CD4-positive, alpha-beta memory T cell (primary cell): ENCODE data around the gene IQSEC3. TPM values are rescaled to one million over a fixed set of nuclear protein-coding genes. Genes with fewer than 3 reads are reported as not detected.

Experiments used
- CTCF ChIA-PET: fragments of 350-600 bp; sonication (Branson Sonifier 250); formaldehyde crosslinking; loops from one replicate; lab custom pipeline; 2021; ENCODE audit warnings: inconsistent platforms; ENCODE audit not compliant: partially characterized antibody; lab: Charles Lee
- POLR2A ChIA-PET: fragments of 350-600 bp; sonication (Branson Sonifier 250); formaldehyde crosslinking; loops from one replicate; lab custom pipeline; 2021; ENCODE audit not compliant: partially characterized antibody; lab: Charles Lee
- DNase-seq, 5 donors: peaks; one replicate each; pipeline versions ENCODE4 v3.0.0 to v3.0.0-alpha.2; 2020 to 2022; ENCODE audit warnings: mixed read lengths in 1 of 5
- H3K27ac ChIP-seq: one replicate; pipeline ENCODE4 v1.7.0; 2013; ENCODE audit warnings: low read depth, low read length
- H3K27me3 ChIP-seq: 2 replicates; pipeline ENCODE4 v1.7.0; 2013; ENCODE audit warnings: mild to moderate bottlenecking, low read length, moderate library complexity; ENCODE audit not compliant: insufficient read depth
- H3K36me3 ChIP-seq: 2 replicates; pipeline ENCODE4 v1.7.0; 2013; ENCODE audit warnings: mild to moderate bottlenecking, low read length, moderate library complexity; ENCODE audit not compliant: insufficient read depth
- H3K4me1 ChIP-seq: 2 replicates; pipeline ENCODE4 v1.7.0; 2013; ENCODE audit warnings: mild to moderate bottlenecking, low read length, moderate library complexity; ENCODE audit not compliant: insufficient read depth
- H3K4me3 ChIP-seq, 2 donors: one replicate each; pipeline ENCODE4 v1.7.0; 2013; ENCODE audit warnings: low read length in 2 of 2, mild to moderate bottlenecking in 1 of 2
- H3K9me3 ChIP-seq, 2 donors: one replicate each; pipeline ENCODE4 v1.7.0; 2013; ENCODE audit warnings: low read length in 2 of 2, control low read depth in 1 of 2; ENCODE audit not compliant: control insufficient read depth in 1 of 2
- H3K27ac Mint-ChIP-seq, 7 donors: one replicate each; pipeline ENCODE4 v1.8.0; 2020 to 2021; ENCODE audit warnings: mixed read lengths in 7 of 7, mild to moderate bottlenecking in 6 of 7, inconsistent platforms in 3 of 7, moderate library complexity in 3 of 7
- H3K27me3 Mint-ChIP-seq, 2 donors: one replicate each; pipeline ENCODE4 v1.8.0; 2020 to 2021; ENCODE audit warnings: mixed read lengths in 2 of 2
- H3K36me3 Mint-ChIP-seq, 2 donors: one replicate each; pipeline ENCODE4 v1.8.0; 2020 to 2021; ENCODE audit warnings: mixed read lengths in 2 of 2, inconsistent platforms in 1 of 2, mild to moderate bottlenecking in 1 of 2
- H3K4me1 Mint-ChIP-seq, 4 donors: one replicate each; pipeline ENCODE4 v1.8.0; 2020 to 2021; ENCODE audit warnings: mixed read lengths in 4 of 4, mild to moderate bottlenecking in 1 of 4
- H3K4me3 Mint-ChIP-seq, 8 donors: one replicate each; pipeline ENCODE4 v1.8.0; 2020 to 2021; ENCODE audit warnings: mixed read lengths in 8 of 8, mild to moderate bottlenecking in 7 of 8, moderate library complexity in 6 of 8, inconsistent platforms in 3 of 8
- H3K9me3 Mint-ChIP-seq, 8 donors: one replicate each; pipeline ENCODE4 v1.8.0; 2020 to 2021; ENCODE audit warnings: mixed read lengths in 8 of 8, mild to moderate bottlenecking in 5 of 8, inconsistent platforms in 3 of 8, moderate library complexity in 1 of 8
- intact Hi-C: fragments of 100-400 bp; cut with micrococcal nuclease; formaldehyde crosslinking; loops from one replicate; pipeline ENCODE4 v1.15.1; 2023
- polyA plus RNA-seq, 2 donors: library from polyadenylated mRNA; unstranded; fragments of 300-500 nt; fragmentation: Illumina TruSeq; gene quantifications; one replicate each; pipeline ENCODE4 v1.2.3, GENCODE V29; 2021
- total RNA-seq, 2 experiments: library from RNA; stranded (reverse); gene quantifications; one replicate each; pipeline ENCODE4 v1.2.3, GENCODE V29; 2021

Gene IQSEC3
- total and polyA plus RNA-seq, 4 experiments from 2014 or later, result 0.84 to 0.91 TPM; not detected in 2

DNA sequence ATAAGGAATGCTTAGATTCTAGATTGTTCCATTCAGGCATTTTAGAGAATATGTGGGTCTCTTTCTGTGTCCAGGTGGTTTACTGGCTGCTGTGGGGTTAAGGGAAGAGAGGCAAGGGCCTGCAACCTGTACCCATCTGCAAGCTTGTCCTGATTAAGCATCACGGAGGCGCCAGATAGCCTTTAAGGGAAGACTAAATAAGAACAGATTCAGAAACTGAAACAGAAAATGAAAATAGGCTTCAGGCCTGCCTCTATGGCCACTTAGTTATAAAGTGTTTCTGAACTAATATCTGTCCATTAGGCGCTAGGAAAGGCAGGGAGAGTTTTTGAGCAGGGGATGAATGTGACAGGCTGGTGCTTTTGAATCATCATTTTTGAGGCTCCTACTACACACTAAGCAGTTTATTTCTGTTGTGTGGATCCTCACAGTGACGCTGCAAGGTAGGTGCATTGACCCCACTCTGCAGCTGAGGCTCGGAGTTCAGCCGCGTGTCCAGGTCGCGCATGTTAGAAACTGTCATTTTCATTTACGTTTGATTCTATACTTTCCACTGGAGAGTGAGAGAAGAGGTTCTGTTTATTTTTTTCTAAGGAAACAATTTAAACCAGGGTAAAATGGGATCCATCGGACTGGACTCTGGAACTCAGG, 100.0 kb downstream of the IQSEC3 start:
- Histone ChIP-seq H3K9me3 (no peaks in the 10 kb centered on the region), H3K27me3 (no peaks in the 10 kb centered on the region), H3K27ac (no peak overlapping the region), H3K4me1 (no peaks in the 10 kb centered on the region), H3K4me3 (no peak overlapping the region), H3K36me3 (no peaks in the 10 kb centered on the region)
- no peak for DNase-seq
- Mint-ChIP-seq H3K4me3 (no peak overlapping the region), H3K36me3 (no peaks in the 10 kb centered on the region), H3K27me3 (peaks cover 0 to 12% of the 10 kb centered on the region in 2 donors), H3K27ac (no peak overlapping the region), H3K9me3 (no peaks in the 10 kb centered on the region), H3K4me1 (peaks cover 0 to 16% (median 5%) of the 10 kb centered on the region in 4 donors)
- ChIA-PET CTCF (no interaction called here), POLR2A (no interaction called here)
- intact Hi-C loops, result no loop called here

DNA sequence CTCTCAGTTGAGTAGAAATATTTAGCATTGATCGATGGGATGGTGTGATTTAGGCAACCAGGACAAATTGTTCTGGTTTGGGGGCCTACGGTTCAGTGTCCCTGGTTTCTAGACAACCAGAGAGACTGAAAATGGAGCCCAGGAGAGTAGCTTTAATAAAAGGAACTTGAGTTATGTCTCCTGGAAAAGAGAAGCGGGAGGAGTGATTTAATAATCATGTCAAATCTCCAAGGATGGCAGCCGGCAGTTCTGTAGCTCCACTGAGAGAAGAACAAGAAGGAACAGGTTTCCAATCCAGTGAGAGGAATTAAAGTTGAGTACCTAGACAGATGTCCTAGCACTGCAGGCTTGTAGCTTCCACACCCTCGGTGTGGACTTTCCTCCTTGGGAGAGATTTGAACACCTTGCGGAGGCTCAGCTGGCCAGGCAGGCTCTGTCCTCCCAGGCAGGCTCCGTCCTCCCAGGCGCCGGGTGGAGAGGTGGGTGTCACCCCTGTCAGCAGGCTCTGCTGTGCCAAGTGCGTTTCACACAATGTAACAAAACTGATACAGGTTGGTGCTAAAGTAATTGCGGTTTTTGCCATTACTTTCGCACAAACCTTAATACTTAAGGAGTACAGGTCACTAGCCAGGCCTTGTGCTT, 101.5 kb downstream of the IQSEC3 start:
- peaks cover 0 to 16% (median 4%) of the 10 kb centered on the region in 4 donors for H3K4me1 Mint-ChIP-seq
- no peaks in the 10 kb centered on the region for H3K9me3 ChIP-seq
- H3K36me3 ChIP-seq, result no peaks in the 10 kb centered on the region
- no peak overlapping the region for H3K27ac ChIP-seq
- no peaks in the 10 kb centered on the region for H3K27me3 ChIP-seq
- no peaks in the 10 kb centered on the region for H3K4me1 ChIP-seq
- CTCF ChIA-PET, result no interaction called here
- DNase-seq, result no peak
- peaks cover 3 to 16% of the 10 kb centered on the region in 2 donors for H3K27me3 Mint-ChIP-seq
- H3K36me3 Mint-ChIP-seq, result no peaks in the 10 kb centered on the region
- POLR2A ChIA-PET, result no interaction called here
- no peak overlapping the region for H3K4me3 Mint-ChIP-seq
- H3K4me3 ChIP-seq, result no peak overlapping the region
- no peak overlapping the region for H3K27ac Mint-ChIP-seq
- intact Hi-C loops, result no loop called here
- no peaks in the 10 kb centered on the region for H3K9me3 Mint-ChIP-seq

DNA sequence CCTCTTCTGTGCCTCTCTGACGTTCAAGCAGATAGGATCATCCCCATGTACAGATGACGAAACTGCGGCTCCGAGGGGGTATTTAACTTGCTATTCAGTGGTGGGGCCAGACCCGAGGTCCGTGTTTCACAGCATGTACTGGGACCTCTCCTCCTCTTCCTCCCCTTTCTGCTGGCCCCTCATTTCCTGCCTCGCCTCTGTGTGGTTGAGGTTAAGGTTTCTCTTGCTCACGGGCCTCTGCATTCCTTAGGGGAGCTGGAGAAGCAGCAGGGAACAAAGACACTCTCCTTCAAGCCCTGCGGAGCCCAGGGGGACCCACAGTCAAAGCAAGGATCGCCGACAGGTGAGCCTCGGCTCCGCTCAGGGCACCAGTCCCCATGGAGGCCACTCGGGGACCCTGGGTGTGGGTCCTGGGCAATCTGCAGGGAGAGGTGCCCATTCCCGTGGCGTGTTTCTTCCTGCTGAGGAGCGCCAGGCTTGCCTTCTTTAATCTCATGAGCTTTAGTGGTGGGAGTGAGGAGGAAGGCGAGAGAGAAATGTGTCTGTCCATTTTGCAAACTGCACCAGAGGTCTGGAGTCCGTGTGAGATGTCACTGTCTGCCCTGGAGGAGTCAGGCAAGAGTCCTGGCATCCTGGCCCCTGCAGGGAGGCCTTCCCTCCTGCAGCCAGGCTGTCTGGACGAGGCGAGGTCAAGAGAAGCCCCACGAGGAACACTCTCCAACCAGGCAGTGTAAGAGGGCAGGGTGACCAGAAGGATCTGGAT, 102.4 kb downstream of the IQSEC3 start:
- Mint-ChIP-seq H3K27ac (peak overlapping the region in 1 of 7 donors; percentile 9), H3K9me3 (no peaks in the 10 kb centered on the region), H3K27me3 (peaks cover 3 to 20% of the 10 kb centered on the region in 2 donors), H3K36me3 (no peaks in the 10 kb centered on the region), H3K4me3 (no peak overlapping the region), H3K4me1 (peaks cover 0 to 16% (median 4%) of the 10 kb centered on the region in 4 donors)
- Histone ChIP-seq H3K36me3 (no peaks in the 10 kb centered on the region), H3K9me3 (no peaks in the 10 kb centered on the region), H3K27ac (no peak overlapping the region), H3K4me3 (no peak overlapping the region), H3K27me3 (no peaks in the 10 kb centered on the region), H3K4me1 (no peaks in the 10 kb centered on the region)
- no peak for DNase-seq
- ChIA-PET POLR2A (no interaction called here), CTCF (no interaction called here)
- intact Hi-C loops, result no loop called here

DNA sequence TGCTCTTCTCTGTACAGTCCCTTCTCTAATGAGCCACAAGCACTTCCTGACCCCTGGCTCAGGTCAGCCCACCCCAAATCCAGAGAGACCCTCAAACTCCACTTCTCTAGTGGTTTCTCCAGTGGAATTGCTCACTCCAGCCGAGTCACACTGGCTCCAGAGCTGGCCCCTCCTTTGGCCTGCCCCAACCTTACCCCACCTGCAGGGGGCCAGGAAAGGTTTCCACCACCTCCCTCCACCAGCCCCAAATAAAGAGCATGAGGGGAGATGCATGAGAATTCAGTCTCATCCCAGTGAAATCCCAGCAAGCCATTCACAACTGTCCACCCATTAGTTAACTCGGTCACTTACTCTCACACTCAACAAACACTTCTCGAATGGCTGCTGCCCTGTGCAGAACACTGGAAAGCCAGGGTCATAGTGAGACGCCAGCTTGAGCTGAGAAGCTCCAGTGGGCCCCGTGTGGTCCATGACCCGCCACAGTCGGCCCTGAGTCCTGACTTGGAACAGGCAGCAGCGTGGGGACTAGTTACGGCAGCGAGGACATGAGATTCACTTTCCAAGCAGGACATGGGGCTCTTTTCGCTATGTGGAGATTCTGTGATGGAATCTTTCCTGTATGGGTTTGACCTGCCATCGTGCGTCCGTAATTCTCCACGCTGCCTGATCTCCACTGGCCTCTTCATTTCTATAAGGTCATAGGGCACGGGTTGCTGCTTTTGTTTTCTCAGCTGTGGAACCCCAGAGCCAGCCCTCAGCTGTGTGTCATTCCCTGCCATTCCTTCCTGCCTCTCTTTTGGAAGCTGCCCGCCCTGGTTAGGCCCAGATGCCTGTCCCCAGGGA, 103.2 kb downstream of the IQSEC3 start:
- Histone ChIP-seq H3K4me3 (no peak overlapping the region), H3K4me1 (no peaks in the 10 kb centered on the region), H3K27me3 (no peaks in the 10 kb centered on the region), H3K36me3 (no peaks in the 10 kb centered on the region), H3K9me3 (no peaks in the 10 kb centered on the region), H3K27ac (no peak overlapping the region)
- ChIA-PET CTCF (interaction anchor here (0.7 kb wide), 1 partner anchor 37 kb away, joined by 3 read pairs; no protein-coding TSS in a partner anchor), POLR2A (no interaction called here)
- no peaks in the 10 kb centered on the region for H3K36me3 Mint-ChIP-seq
- peaks cover 3 to 22% of the 10 kb centered on the region in 2 donors for H3K27me3 Mint-ChIP-seq
- peaks cover 0 to 16% (median 4%) of the 10 kb centered on the region in 4 donors for H3K4me1 Mint-ChIP-seq
- no peaks in the 10 kb centered on the region for H3K9me3 Mint-ChIP-seq
- H3K4me3 Mint-ChIP-seq, result no peak overlapping the region
- intact Hi-C loops, result no loop called here
- no peak overlapping the region for H3K27ac Mint-ChIP-seq
- DNase-seq, result no peak

DNA sequence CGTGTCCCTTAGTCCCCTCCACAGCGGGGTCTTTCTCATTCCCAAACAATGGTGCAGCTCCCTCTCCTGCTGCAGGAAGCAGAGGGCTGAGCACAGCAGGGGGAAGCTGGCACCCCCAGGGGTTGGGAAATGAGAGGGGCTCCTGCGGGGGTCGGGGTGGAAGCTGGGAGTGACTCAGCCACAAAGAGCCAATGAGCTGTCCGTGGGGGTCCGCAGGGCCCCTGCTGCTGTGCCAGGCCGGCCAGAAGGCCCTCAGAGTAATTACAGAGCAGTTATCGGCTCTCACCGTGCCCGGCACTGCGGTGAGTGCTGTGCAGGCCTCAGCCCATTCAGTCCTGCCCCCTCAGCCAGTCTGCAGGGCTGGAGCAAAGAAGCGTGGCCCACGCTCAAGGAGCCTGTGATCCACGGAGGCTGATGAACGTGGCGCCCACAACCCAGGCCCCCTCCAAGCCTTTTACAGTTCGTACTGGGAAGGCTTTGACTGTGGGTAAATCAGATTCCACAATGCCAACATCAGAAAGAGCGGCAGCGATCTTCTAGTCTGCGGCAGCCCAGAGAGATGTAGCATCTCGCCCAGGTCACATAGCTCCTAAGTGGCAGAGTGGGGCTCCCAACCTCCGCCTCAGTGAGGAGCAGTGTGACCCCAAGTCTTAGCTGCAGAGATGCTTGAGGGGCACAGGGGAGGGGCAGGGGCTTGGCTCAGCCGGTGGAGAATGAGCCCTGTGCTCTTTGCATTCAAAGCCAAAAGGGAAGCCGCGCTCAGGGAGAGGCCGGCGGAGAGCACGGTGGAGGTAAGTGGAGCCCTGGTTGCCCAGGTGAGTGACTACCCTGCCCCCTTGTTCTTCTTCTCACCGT, 104.0 kb downstream of the IQSEC3 start:
- peaks cover 0 to 16% (median 4%) of the 10 kb centered on the region in 4 donors for H3K4me1 Mint-ChIP-seq
- no peaks in the 10 kb centered on the region for H3K27me3 ChIP-seq
- H3K4me3 Mint-ChIP-seq, result no peak overlapping the region
- no peak overlapping the region for H3K27ac ChIP-seq
- intact Hi-C loops, result no loop called here
- no peaks in the 10 kb centered on the region for H3K36me3 ChIP-seq
- ChIA-PET POLR2A (no interaction called here), CTCF (interaction anchor here (0.7 kb wide), 1 partner anchor 38 kb away, joined by 3 read pairs; no protein-coding TSS in a partner anchor)
- DNase-seq, result no peak
- H3K36me3 Mint-ChIP-seq, result no peaks in the 10 kb centered on the region
- H3K27ac Mint-ChIP-seq, result no peak overlapping the region
- no peaks in the 10 kb centered on the region for H3K9me3 Mint-ChIP-seq
- H3K9me3 ChIP-seq, result no peaks in the 10 kb centered on the region
- no peaks in the 10 kb centered on the region for H3K4me1 ChIP-seq
- H3K27me3 Mint-ChIP-seq, result peaks cover 3 to 24% of the 10 kb centered on the region in 2 donors
- H3K4me3 ChIP-seq, result no peak overlapping the region

DNA sequence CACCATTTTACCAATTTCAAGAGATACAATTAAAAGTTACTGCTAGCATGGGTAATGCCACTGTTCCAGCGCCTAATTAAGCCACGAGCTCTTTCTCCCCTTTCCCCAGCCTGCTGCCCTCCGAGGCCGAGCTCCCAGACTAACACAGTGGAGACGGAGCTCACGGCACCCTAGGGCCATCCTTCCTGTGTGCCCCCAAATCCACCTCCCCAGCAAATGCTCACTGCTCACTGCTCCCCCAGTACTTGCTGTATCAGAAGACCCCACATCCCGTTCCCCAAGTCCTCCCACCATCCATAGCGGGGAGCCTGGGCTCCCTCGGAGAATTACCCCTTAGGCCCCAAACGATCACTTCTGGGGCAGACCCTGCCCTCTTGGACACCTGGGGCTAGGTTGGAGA, 104.7 kb downstream of the IQSEC3 start:
- H3K9me3 Mint-ChIP-seq, result no peaks in the 10 kb centered on the region
- H3K9me3 ChIP-seq, result no peaks in the 10 kb centered on the region
- peaks cover 3 to 25% of the 10 kb centered on the region in 2 donors for H3K27me3 Mint-ChIP-seq
- intact Hi-C loops, result no loop called here
- no peaks in the 10 kb centered on the region for H3K4me1 ChIP-seq
- H3K4me3 Mint-ChIP-seq, result no peak overlapping the region
- no peaks in the 10 kb centered on the region for H3K36me3 Mint-ChIP-seq
- H3K4me1 Mint-ChIP-seq, result peaks cover 0 to 16% (median 4%) of the 10 kb centered on the region in 4 donors
- no peaks in the 10 kb centered on the region for H3K36me3 ChIP-seq
- POLR2A ChIA-PET, result no interaction called here
- no peak overlapping the region for H3K4me3 ChIP-seq
- no peak overlapping the region for H3K27ac Mint-ChIP-seq
- DNase-seq, result no peak
- no peak overlapping the region for H3K27ac ChIP-seq
- H3K27me3 ChIP-seq, result no peaks in the 10 kb centered on the region
- CTCF ChIA-PET, result no interaction called here
